Measurements from ENCODE around the gene BCL2.

Gene BCL2

GRCh38 chr18:63271881-63272299 lies 47.7 kb downstream of the BCL2 start:
- TF ChIP-seq, protein P1, sequence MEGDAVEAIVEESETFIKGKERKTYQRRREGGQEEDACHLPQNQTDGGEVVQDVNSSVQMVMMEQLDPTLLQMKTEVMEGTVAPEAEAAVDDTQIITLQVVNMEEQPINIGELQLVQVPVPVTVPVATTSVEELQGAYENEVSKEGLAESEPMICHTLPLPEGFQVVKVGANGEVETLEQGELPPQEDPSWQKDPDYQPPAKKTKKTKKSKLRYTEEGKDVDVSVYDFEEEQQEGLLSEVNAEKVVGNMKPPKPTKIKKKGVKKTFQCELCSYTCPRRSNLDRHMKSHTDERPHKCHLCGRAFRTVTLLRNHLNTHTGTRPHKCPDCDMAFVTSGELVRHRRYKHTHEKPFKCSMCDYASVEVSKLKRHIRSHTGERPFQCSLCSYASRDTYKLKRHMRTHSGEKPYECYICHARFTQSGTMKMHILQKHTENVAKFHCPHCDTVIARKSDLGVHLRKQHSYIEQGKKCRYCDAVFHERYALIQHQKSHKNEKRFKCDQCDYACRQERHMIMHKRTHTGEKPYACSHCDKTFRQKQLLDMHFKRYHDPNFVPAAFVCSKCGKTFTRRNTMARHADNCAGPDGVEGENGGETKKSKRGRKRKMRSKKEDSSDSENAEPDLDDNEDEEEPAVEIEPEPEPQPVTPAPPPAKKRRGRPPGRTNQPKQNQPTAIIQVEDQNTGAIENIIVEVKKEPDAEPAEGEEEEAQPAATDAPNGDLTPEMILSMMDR (conservative IDR thresholded peaks at IDR 0.05; ENCODE audit: low read length) = no peak
- no peak overlapping the region for H3K4me3 ChIP-seq (ENCODE audit: low read length)
- no peak for DNase-seq (ENCODE audit: low read depth)

GRCh38 chr18:63271148-63271547 lies 48.4 kb downstream of the BCL2 start:
- TF ChIP-seq, protein P1 (conservative IDR thresholded peaks at IDR 0.05; ENCODE audit: low read length) = no peak
- no peak for DNase-seq (ENCODE audit: low read depth)
- no peak overlapping the region for H3K4me3 ChIP-seq (ENCODE audit: low read length)

GRCh38 chr18:63267975-63268721 lies 51.4 kb downstream of the BCL2 start:
- TF ChIP-seq, protein P1 (conservative IDR thresholded peaks at IDR 0.05; ENCODE audit: low read length) = no peak
- H3K4me3 ChIP-seq (ENCODE audit: low read length) = no peak overlapping the region
- DNase-seq (ENCODE audit: low read depth) = peak; percentile 21

DNA sequence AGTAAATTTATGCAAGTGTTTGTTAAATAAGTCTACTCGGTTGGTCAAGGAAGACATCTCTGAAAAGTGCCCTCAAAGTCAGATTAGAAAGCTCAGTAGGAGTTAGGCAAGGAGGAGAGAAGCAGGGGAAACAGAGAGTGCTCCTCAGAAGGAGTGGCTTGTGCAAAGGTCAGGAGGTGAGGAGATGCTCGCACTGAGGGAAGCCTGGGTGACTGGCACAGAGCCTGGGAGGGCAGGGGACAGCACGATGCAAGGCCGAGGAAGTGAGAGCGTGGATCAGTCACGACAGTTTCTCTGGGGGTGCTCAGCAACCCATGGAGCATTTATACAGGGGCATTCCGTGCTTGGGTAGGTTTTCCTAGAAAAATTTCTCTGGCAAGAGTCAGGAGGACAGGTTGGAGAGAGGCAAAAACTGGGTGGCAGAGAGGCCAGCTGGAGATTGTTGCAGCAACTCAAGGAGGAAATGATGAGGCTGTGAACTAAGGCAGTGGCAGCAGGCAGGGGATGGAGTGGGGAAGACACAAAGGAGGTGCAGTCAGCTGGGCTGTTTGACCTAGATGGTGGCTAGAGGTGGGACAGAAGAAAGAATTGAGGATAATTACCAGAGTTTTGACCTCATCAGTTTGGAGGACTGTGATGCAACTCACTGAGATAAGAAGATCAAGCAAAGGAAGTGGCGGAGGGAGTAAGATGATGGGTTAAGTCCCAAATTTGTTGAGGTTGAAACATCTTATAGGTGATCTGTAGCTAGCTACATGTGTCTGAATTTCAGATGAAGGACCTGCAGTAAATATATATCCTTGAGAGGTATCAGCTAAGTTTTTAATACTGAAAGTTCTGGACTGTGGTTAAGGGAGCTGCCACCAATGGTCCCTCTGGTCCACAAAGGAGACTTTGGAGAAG lies 52.4 kb downstream of the BCL2 start:
- TF ChIP-seq, protein P1 (conservative IDR thresholded peaks at IDR 0.05; ENCODE audit: low read length) = no peak
- no peak for DNase-seq (ENCODE audit: low read depth)
- no peak overlapping the region for H3K4me3 ChIP-seq (ENCODE audit: low read length)

- no peak for DNase-seq (ENCODE audit: low read depth)
- H3K4me3 ChIP-seq (ENCODE audit: low read length) = no peak overlapping the region
- TF ChIP-seq, protein P1 (conservative IDR thresholded peaks at IDR 0.05; ENCODE audit: low read length) = no peak
These were observed 54.2 kb downstream of the BCL2 start for GRCh38 chr18:63265326-63265725.

DNA sequence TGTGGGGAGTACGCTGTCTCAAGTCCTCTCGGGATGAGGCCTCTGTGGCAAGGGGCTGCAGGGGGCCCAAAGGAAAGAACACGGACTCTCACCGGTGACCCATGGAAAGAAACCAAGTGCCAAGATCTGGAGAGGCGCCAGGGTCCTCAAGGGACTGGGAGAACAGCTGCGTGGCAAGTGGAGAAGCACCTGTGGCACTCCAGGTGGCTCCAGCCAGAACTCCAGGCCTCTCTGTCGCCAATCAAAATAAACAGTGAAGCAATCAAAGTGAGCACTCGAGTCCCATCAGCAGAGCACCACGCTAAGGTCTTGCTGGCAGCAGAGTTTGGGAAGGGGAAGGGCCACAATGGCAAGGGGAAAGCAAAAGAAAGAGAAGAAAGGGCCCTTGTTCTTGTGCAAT lies 54.7 kb downstream of the BCL2 start:
- H3K4me3 ChIP-seq (ENCODE audit: low read length) = no peak overlapping the region
- TF ChIP-seq, protein P1 (conservative IDR thresholded peaks at IDR 0.05; ENCODE audit: low read length) = no peak
- no peak for DNase-seq (ENCODE audit: low read depth)

Measured in AG10803 (cell line).